Left cardiac atrium (tissue), 4 donors: Measurements from ENCODE around the gene KLK14. TPM values are rescaled to one million over a fixed set of nuclear protein-coding genes. Genes with fewer than 3 reads are reported as not detected.

Experiments used
- ATAC-seq, 2 donors: fragments of 200-7000 bp; cut with Tn5 transposase; one replicate each; pipeline ENCODE4 v1.9.1; 2020; ENCODE audit warnings: mild to moderate bottlenecking in 2 of 2, moderate library complexity in 2 of 2
- DNase-seq: peaks from one replicate; pipeline ENCODE4 v3.0.0-alpha.2; 2020
- intact Hi-C, 2 donors: fragments of 100-400 bp; cut with DNase I; formaldehyde crosslinking; loops; one replicate each; pipeline versions ENCODE4 v1.14.1 to v1.15.1; 2022 to 2023
- total RNA-seq, 2 donors: library from RNA; stranded (reverse); fragmentation: NEBNext Ultra II Directional; extraction: Animal tissue kit (Norgen Biotek cat#: 25700); gene quantifications; one replicate each; pipeline ENCODE4 v1.2.1, GENCODE V29; 2021
- donor health status: DM: no; HTN: yes; CAD: no.
- donor health status: DM: no; HTN: yes; CAD: no; lungs with severe emphysema.
- donor health status: DM: yes; HTN: yes; CAD: no.
- donor health status: Dilated cardiomyopathy.

KLK14 gene
- total RNA-seq, 2 donors from 2014 or later, result 0.21 to 0.31 TPM

DNA sequence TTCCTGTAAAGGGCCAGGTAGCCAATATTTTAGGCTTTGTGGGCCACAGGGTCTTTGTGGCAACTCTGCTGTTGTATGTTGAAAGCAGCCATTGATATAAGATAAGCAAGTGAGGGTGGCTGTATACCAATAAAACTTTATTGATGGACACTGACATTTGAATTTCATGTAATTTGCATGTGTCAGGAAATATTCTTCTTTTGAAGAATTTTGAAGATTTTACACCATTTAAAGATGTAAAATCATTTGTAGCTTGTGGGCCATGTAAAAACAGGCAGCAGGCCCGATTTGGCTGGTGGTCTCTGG is 27.9 kb upstream of the KLK14 start:
- ATAC-seq (no peak), DNase-seq (no peak)
- intact Hi-C loops, result no loop called here

DNA sequence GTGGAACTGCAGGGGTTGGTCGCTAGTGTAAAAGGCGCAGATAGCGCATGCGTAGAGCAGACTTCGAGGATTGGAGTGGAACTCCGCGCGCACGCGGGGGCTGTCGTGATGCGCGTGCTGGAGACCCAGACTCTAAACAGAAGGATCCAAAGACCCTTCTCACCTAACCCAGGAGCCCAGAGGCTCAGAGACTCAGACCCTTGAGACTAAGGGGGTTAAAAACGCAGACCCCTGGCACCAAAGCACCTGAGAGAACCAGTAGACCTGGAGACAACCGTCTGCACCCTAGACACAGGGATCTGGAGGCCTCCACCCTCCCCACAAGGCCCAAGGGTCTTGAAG is 26.1 kb upstream of the KLK14 start:
- DNase-seq (no peak), ATAC-seq (peak; percentile 58 to 67)
- intact Hi-C loops, result no loop called here

DNA sequence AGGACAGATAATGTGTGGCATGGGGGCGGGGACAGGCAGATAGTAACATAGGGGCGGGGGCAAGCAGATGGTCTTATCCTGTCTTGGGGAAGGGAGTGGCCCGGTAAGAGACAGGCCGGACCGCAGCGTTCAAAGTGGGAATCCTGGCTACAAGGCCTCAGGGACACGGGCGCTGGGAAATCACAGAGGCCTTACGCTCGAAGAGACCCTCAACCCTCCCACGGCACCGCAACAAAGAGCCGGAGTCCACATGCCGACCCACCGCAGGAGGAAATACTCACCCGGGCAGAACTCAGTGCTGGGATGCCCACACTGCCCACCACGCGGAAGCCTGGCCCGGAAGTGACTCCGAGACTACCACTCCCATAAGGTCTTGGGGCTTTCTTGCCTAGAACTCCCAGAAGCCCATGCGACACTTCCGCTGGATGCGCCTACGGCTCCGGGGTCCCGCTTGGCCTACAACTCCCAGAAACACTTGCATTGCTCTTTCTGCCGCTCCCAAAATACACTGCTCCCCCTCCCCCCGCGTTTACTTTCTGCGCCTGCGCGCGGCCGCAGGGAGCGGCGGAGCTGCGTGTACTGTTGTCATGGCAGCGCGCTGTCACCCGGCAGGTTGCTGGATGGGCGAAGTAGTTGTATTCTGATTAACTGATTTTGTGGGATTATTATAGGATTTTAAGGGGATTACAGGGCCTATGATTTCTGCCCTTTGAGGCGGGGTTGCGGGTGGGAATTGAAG is 25.5 kb upstream of the KLK14 start, which contains the start of gene CTU1:
Gene CTU1, minus strand, starts transcription at position 344 of the 739 bp plus-strand sequence. CDS start 3,840 bp downstream, outside the sequence.
- DNase-seq, result peak; percentile 99
- ATAC-seq, result peak; percentile 99
- intact Hi-C loops, result no loop called here

DNA sequence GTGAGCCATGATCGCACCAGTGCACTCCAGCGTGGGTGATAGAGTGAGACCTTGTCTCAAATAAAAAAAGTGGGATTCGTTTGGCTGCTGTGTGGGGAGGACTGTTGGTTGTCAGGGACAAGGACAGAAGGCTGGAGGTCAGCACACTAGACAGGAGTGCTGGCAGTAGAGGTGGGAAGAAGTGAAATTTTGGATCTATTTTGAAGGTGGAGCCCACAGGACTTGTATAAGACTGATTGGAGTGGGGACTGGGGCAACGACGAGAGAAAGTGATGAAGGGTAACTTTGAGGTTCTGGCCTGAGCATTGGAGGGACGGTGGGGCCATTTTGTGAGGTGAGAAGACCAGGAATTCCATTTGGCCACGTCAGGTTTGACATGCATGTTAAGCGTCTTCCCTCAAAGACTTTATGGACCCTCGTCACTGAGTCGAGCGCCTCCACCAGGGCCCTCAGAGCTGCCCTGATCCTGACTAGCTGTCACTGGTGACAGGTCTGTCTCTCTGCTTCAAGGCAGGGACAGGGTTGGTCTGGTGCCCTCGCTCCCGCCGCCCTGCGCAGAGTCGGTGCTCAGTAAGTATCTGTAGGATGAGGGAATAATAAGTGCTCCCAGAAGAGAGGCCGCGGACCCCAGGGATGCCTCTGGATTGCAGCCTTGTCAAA is 24.8 kb upstream of the KLK14 start:
- intact Hi-C loops, result no loop called here
- ATAC-seq (peak in 1 of 2 donors; percentile 3), DNase-seq (no peak)

DNA sequence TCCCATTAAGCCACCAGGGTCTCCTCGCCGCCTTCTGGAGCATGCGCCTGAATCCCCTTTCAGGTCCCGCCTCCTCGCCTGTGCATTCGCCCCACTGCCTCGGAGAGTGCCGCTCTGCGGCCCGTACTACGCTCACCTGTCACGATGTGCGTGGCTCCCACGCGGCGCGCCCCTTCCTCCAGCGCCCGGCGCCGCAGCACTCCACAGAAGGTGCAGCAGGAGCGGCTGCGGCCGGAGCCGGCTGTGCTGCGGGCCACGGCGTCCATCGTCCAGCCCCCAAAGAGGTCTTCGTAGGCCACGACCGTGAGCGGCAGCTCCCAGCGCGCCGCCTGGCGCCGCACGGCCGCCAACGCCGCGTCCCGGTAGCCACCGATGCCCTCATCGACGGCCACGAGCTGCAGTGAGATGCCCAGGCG is 21.2 kb upstream of the KLK14 start:
- ATAC-seq (no peak), DNase-seq (no peak)
- intact Hi-C loops, result no loop called here

DNA sequence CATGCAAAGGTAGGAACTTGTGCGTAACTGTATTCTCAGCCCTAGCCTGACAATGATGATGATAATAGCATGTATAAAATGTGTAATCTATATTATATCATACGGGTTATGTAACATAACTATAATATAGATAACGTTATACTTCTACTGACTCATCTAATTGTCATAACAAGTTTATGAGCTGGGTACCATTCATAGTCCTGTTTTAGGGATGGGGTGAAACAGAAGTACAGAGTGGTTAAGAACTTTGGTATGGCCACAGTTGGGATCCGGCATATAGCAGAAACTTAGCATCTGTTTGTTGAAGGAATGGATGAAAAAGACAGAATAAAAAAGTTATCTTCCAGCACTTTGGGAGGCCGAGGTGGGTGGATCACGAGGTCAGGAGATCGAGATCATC is 20.3 kb upstream of the KLK14 start:
- DNase-seq (no peak), ATAC-seq (no peak)
- intact Hi-C loops, result no loop called here

DNA sequence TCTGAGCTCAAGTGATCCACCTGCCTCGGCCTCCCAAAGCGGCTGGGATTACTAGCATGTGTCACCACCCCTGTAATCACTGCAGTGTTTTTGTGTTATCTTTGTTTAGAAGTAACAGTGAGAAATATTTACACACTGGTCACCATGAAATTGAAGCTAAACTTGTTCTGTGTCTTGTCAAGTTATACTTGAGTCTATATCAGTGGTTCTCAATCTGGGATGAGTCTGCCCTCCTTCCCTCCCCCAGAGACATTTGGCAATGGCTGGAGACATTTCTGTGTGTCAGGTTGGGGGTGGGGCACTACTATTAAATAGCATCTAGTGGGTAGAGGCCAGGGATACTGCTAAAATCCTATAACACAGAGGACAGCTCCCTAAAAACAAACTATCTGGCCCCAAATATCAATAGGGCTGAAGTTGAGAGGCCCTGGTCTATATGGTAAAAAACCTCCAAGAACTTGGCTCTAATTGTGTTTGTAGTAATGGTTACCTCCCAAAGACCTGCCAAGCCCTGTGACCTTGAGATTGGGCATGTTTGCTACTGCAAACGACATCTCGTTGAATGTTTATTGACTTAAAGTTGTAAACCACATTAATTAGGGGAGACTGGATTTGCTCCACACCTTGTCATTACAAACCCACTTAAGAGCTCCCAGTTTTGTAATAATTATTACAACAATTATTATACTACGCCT is 18.6 kb upstream of the KLK14 start:
- peak in 1 of 2 donors; percentile 42 for ATAC-seq
- intact Hi-C loops, result no loop called here
- no peak for DNase-seq

DNA sequence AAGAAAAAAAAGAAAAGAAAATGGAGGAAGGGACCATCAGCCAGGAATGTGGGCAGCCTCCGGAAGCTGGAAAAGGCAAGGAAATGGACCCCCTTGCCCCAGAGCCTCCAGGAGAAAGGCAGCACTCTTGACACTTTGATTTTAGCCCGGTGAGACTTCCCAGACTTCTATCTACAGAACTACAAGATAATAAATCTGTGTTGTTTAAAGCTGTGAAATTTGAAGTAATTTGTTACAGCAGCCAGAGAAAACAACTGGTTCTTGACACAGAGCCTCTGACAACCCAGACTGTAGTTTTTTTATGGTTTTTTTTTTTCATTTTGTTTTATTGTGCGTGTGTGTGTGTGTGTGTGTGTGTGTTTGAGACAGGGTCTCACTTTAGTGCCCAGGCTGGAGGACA is 17.9 kb upstream of the KLK14 start:
- no peak for ATAC-seq
- intact Hi-C loops, result no loop called here
- no peak for DNase-seq

DNA sequence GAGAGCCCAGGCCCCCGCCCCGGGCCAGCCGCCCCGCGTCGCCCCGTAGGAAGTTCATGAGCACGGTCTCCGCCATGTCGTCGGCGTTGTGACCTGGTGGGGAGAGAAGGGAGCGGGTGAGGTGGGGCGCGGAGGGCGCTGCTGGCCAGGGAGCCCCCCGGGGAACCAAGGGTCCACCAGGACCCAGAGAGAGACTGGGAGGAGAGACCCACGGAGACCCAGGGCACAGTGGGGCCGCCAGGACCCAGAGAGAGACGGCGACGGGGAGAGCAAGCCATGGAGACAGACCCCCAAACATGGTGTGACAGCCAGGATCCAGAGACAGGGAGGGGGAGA is 16.3 kb upstream of the KLK14 start:
- DNase-seq (no peak), ATAC-seq (no peak)
- intact Hi-C loops, result loop anchor here (5.0 kb wide), 2 partner anchors 77 to 172 kb away; no protein-coding TSS in a partner anchor

DNA sequence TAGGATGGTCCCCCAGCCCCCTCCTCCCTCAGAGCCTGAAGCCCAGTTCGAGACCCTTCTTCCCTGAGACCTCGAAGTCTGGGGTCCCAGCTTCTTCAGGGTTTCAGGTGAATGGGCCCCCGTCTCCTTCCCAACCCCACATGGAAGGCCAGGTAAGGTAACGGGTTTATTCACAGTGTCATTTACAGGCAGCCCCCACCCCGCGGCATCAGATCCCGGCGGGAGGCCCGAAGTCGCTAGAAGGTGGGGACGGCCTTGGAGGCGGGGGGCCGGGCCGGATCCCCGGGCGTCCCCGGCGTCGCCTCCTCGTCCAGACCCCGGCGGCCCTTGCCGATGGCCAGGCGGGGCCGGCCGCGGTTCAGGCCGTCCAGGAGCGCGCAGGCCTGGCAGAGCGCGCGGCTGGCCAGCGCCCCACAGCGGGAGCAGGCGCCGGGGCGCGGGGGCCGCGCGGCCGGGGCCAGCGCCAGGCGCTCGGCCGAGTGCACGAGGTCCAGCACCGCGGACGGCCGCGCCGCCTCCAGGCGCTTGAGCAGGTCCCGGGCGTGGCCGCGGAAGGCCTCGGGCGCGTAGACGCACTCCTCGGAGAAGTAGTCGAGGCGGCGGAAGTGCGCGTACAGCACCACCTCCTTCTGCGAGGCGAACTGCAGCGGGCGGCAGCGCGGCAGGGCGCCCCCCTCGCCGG is 15.8 kb upstream of the KLK14 start:
- ATAC-seq, result peak; percentile 74 to 77
- DNase-seq, result peak; percentile 75
- intact Hi-C loops, result loop anchor here (5.0 kb wide), 2 partner anchors 76 to 171 kb away; no protein-coding TSS in a partner anchor

DNA sequence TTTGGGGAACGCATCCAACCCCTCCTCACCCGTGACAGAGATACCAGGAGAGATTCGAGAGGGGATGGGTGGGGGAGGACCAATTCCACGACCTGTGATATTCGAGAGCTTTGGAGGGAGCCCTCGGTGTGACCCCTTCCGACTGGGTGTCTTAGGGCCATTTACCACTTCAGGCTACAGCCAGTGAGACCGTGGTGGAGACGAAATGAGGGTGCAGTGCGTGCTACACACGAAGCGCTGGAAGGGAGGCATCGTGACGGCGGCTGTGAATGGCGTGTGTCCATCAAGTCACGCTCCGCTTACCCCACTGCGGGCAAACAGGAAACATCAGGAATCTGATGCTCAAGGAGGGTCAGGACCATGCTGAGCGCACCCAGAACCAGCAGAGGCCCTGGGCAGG is 15.1 kb upstream of the KLK14 start:
- ATAC-seq (no peak), DNase-seq (no peak)
- intact Hi-C loops, result loop anchor here (5.0 kb wide), 2 partner anchors 75 to 170 kb away; no protein-coding TSS in a partner anchor

DNA sequence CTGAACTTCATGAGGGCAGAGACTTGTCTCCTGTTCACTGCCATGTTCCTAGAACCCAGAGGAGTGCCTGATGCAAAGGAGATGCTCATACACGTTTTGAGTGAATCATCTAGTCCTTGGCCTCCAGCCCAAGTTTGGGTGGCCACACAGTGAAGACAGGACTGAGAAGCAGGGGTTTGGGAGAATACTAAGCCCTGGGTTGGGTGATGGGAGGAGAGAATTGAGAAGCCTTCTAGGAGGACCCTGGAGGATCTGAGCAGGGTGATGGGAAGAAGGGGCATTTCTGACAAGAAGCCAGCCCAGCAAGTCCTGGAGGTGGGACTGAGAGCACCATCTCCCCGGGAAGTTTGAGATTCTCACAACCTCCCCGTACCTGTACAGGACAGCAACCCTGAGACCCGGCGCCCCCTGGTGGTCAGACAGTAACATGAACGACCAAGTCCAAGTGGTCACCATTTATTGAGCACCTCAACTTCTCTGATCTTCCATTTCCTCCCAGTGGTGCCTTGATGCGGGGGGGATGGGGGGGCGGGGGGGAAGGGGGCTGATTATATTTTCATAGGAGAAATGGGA is 14.6 kb upstream of the KLK14 start:
- DNase-seq (peak; percentile 72), ATAC-seq (peak; percentile 39 to 66)
- intact Hi-C loops, result loop anchor here (5.0 kb wide), 2 partner anchors 75 to 170 kb away; no protein-coding TSS in a partner anchor

DNA sequence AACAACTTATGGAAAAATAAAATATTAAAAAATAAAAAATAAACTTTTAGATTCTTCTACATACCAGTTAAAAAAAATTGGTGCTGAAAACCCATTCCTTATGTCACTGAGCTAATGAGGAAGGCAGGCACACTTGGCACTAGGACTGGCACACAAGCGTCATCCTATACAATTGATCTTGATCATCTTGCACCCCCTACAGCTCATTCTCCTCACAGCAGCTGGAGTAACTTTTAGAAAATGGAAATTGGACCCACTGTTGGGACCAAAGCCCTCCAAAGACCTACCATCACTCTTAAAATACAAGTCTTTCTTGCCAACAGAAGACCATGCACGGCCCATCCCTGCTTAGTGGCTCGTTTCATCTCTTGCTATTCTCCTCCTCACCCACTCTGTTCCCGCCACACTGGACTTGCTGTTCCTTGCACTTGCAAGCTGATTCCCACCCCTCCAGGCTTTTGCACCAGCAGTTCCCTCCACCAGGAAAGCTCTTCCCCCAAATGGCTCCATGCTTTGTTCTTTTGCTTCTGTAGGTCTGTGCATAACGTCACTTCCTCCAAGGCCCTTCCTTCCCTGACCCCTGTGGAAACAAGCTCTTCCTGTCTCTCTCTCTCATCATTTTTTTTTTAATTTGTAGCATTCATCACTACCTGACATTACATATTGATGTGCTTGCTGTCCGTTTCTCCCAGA is 13.9 kb upstream of the KLK14 start:
- DNase-seq (no peak), ATAC-seq (no peak)
- intact Hi-C loops, result loop anchor here (1.0 to 5.0 kb wide), 3 partner anchors 74 to 169 kb away; no protein-coding TSS in a partner anchor

DNA sequence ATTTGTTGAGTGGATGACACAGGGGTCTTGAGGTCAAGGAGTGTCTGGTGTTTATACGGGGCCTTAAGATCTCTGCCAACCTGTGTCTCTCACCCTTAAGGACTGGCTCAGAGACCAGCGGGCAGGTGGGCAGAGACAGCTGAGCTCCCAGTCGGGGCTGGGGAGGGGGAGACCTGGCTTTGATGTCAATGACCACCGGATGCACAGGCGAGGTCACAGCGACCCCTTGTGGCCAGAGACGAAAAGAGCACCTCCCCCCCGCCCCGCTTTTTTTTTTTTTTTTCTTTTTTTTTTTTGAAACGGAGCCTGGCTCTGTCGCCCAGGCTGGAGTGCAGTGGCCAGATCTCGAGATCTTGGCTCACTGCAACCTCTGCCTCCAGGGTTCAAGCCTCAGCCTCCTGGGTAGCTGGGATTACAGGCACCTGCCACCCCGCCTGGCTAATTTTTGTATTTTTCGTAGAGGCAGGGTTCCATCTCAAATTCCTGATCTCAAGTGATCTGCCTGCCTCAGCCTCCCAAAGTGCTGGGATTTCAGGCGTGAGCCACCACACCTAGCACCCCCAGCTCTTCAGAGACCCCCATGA is 12.1 kb upstream of the KLK14 start:
- DNase-seq, result no peak
- no peak for ATAC-seq
- intact Hi-C loops, result loop anchor here (5.0 kb wide), 2 partner anchors 72 to 167 kb away; no protein-coding TSS in a partner anchor

DNA sequence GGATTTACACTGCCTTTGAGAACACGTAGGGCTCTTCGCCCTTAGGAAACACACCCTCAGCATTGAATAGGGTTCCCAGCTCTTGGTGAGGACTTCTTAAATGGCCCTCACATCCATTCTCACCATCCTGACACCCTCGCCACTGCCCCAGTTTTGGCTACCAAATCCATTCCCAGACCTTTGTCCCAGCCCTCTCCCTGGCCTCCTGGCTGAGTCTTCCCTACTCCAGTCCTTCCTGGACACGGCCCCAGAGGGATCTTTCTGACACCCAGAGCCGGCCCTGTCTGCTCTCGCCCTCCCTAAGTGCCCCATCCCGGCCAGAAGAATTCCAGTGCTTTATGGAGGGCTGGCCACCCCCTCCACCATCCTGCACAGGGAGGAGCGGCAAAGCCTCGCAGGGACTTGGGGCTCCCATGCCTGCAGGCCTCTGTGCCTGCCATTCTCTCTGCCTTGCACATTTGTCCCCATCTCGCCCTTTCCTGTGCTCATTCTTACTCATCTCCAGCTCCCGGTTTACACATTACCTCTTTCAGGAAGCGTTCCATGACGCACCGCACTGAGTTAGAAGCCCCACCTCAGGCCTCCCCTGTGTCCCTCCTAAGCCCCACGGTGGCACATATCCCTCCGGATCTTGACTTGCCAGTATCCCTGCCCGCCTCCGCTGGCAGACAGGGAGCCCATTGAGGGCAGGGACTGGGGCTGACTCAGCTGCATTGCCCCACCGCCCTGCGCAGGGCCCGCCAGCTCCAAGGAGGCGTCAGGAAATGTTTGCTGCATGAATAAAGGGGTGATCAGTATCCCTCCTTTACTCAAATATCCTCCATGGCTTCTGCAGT is 11.0 kb upstream of the KLK14 start:
- DNase-seq, result no peak
- intact Hi-C loops, result no loop called here
- no peak for ATAC-seq

DNA sequence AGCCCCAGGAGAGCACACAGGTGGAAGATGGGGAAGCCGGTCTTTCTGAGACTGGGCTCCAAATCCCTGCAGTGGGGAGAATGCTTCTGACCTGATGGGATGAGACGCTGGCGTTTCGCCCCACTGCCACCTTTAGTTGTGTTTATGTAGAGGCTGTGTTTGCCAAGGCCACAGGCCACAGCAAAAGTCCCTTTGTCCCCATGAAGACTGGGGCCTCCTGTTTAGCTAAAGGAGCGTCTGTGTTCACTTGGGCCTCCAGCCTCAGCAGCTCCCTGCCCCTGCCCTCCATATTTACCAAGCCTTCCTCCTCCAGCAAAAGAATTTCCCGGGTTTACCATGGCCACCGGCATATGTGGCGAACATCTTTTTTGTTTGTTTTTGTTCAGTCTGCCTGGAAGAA is 10.4 kb upstream of the KLK14 start:
- ATAC-seq, result no peak
- DNase-seq, result no peak
- intact Hi-C loops, result no loop called here
